T-cell (primary cell): ENCODE data around the gene ITGBL1. TPM values are rescaled to one million over a fixed set of nuclear protein-coding genes. Genes with fewer than 3 reads are reported as not detected.

ENCODE experiments used
- ATAC-seq, 4 experiments: fragments of 200-7000 bp in 3 of 4; fragments of 150-1000 bp in 1 of 4; cut with Tn5 transposase; replicated peaks in 1 of 4; 1 replicate in 3 of 4; 2 replicates in 1 of 4; pipeline ENCODE4 v1.10.0; 2021; ENCODE audit warnings: moderate library complexity in 3 of 4, mild to moderate bottlenecking in 2 of 4, moderate number of reproducible peaks in 1 of 4
- CTCF ChIA-PET, 2 donors: fragments of 300-600 bp; sonication (Branson Sonifier 250); formaldehyde crosslinking; loops; one replicate each; lab custom pipeline; 2022; ENCODE audit warnings: antibody characterized with exemption in 2 of 2; lab: Charles Lee
- POLR2A ChIA-PET, 2 donors: fragments of 300-600 bp; sonication (Branson Sonifier 250); formaldehyde crosslinking; loops; one replicate each; lab custom pipeline; 2022; ENCODE audit warnings: antibody characterized with exemption in 2 of 2; lab: Charles Lee
- DNase-seq, 35 experiments: peaks; one replicate each; pipeline versions ENCODE4 v3.0.0 to v3.0.0-alpha.2; 2013 to 2023
- H3K27ac ChIP-seq: one replicate; pipeline ENCODE4 v1.5.1; 2013; ENCODE audit warnings: low read length
- H3K27me3 ChIP-seq, 2 experiments: replicated peaks in 1 of 2; 1 replicate in 1 of 2; 2 replicates in 1 of 2; pipeline versions ENCODE4 v1.6.1 to v1.7.0; 2013; ENCODE audit warnings: low read length in 1 of 2, mixed read lengths in 1 of 2; ENCODE audit not compliant: control insufficient read depth in 2 of 2, insufficient read depth in 2 of 2; ENCODE audit errors: extremely low read depth in 1 of 2
- H3K36me3 ChIP-seq, 2 donors: 1 replicate in 1 of 2; 2 replicates in 1 of 2; pipeline versions ENCODE4 v1.6.1 to v1.7.0; 2013; ENCODE audit warnings: low read length in 1 of 2; ENCODE audit not compliant: control insufficient read depth in 2 of 2, insufficient read depth in 1 of 2; ENCODE audit errors: extremely low read depth in 1 of 2
- H3K4me1 ChIP-seq, 2 experiments: 1 replicate in 1 of 2; 2 replicates in 1 of 2; pipeline versions ENCODE4 v1.6.1 to v1.7.0; 2013; ENCODE audit warnings: low read length in 2 of 2, mixed read lengths in 1 of 2; ENCODE audit not compliant: insufficient read depth in 2 of 2, control insufficient read depth in 1 of 2; ENCODE audit errors: extremely low read depth in 1 of 2
- H3K4me3 ChIP-seq, 2 donors: 1 replicate in 1 of 2; 2 replicates in 1 of 2; pipeline versions ENCODE4 v1.5.1 to v1.7.0; 2013; ENCODE audit warnings: mild to moderate bottlenecking in 2 of 2, low read length in 1 of 2, moderate library complexity in 1 of 2; ENCODE audit not compliant: control insufficient read depth in 1 of 2; ENCODE audit errors: extremely low read depth in 1 of 2
- H3K9me3 ChIP-seq: 2 replicates; pipeline ENCODE4 v1.7.0; 2013
- H3K27ac Mint-ChIP-seq, 2 donors: one replicate each; pipeline ENCODE4 v1.8.0; 2020 to 2021; ENCODE audit warnings: mild to moderate bottlenecking in 2 of 2, mixed read lengths in 2 of 2
- H3K27me3 Mint-ChIP-seq, 2 donors: one replicate each; pipeline ENCODE4 v1.8.0; 2021 to 2022; ENCODE audit warnings: mixed read lengths in 2 of 2
- H3K36me3 Mint-ChIP-seq: one replicate; pipeline ENCODE4 v1.8.0; 2021; ENCODE audit warnings: mixed read lengths
- H3K4me1 Mint-ChIP-seq, 3 donors: one replicate each; pipeline ENCODE4 v1.8.0; 2020 to 2022; ENCODE audit warnings: mixed read lengths in 3 of 3, mild to moderate bottlenecking in 1 of 3
- H3K4me3 Mint-ChIP-seq, 3 donors: one replicate each; pipeline ENCODE4 v1.8.0; 2020 to 2022; ENCODE audit warnings: mild to moderate bottlenecking in 3 of 3, mixed read lengths in 3 of 3, moderate library complexity in 3 of 3
- H3K9me3 Mint-ChIP-seq, 3 donors: one replicate each; pipeline ENCODE4 v1.8.0; 2020 to 2022; ENCODE audit warnings: mixed read lengths in 3 of 3
- WGBS: methylation state at CpG from one replicate; pipeline ENCODE4 v1.1.5; 2013; ENCODE audit warnings: missing lambda C conversion rate; ENCODE audit not compliant: insufficient coverage; 5-methylcytosine and 5-hydroxymethylcytosine counted together
- total RNA-seq, 35 experiments: library from RNA in 6 of 35; stranded (reverse) in 6 of 35; fragments of 120-200 nt in 1 of 35; gene quantifications; one replicate each; pipeline versions ENCODE4 v1.2.1 to v1.2.4 and lab custom pipeline; 2013 to 2026

ITGBL1 gene
- total RNA-seq, 5 donors from 2014 or later (not counting 1 experiment from before 2014, with no cell fraction given), result not detected

DNA sequence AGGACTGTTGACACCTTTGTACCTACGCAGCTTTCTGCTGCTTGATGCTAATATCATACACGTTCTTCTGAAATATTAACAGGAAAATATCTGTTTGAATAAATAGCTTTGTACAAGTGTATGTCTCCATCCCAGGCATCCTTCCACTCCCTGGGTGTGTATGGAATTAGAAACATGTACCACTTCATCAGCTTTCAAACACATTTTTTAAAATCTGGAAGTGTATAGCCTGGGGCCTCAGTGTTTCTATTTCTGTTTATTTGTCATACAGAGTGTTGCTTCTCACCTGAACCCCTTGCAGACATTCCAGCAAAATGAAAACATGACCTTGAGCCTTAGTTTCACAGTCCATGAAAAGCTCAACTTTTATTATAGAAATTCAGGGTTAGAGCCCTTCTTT lies 168.6 kb downstream of the ITGBL1 start:
- Mint-ChIP-seq H3K36me3 (no peaks in the 10 kb centered on the region), H3K27ac (no peak overlapping the region), H3K4me1 (peaks cover 30 to 37% (median 32%) of the 10 kb centered on the region in 3 donors), H3K9me3 (no peaks in the 10 kb centered on the region), H3K27me3 (no peaks in the 10 kb centered on the region), H3K4me3 (no peak overlapping the region)
- no CpG with 5 or more reads among the region's 2 CpGs for WGBS
- no peaks in the 10 kb centered on the region for H3K27me3 ChIP-seq
- DNase-seq, result no peak
- no peaks in the 10 kb centered on the region for H3K9me3 ChIP-seq
- ATAC-seq, result no peak
- H3K4me3 ChIP-seq, result no peak overlapping the region
- ChIA-PET CTCF (no interaction called here), POLR2A (interaction anchor here in 1 of 2 donors (0.7 kb wide), 1 partner anchor 115 kb away, joined by 3 read pairs; no protein-coding TSS in a partner anchor)
- no peaks in the 10 kb centered on the region for H3K36me3 ChIP-seq
- H3K4me1 ChIP-seq, result peaks cover 9% of the 10 kb centered on the region in 2 experiments
- H3K27ac ChIP-seq, result no peak overlapping the region

GRCh38 chr13:101623470-101624209 lies 171.2 kb downstream of the ITGBL1 start:
- ChIA-PET POLR2A (no interaction called here), CTCF (interaction anchor here (0.6 to 0.7 kb wide), 2 partner anchors 9 to 97 kb away, joined by 3 read pairs; no protein-coding TSS in a partner anchor)
- no peak for DNase-seq
- Histone ChIP-seq H3K4me1 (peaks cover 11 to 16% of the 10 kb centered on the region in 2 experiments), H3K36me3 (no peaks in the 10 kb centered on the region), H3K27ac (peak overlapping the region; percentile 63), H3K9me3 (no peaks in the 10 kb centered on the region), H3K27me3 (no peaks in the 10 kb centered on the region), H3K4me3 (no peak overlapping the region)
- Mint-ChIP-seq H3K36me3 (no peaks in the 10 kb centered on the region), H3K27ac (peak overlapping the region; percentile 83 to 91), H3K4me1 (peaks cover 40 to 49% (median 49%) of the 10 kb centered on the region in 3 donors), H3K4me3 (peak overlapping the region; percentile 47 to 65 (median 47)), H3K27me3 (no peaks in the 10 kb centered on the region), H3K9me3 (no peaks in the 10 kb centered on the region)
- ATAC-seq, result no peak
- no CpG with 5 or more reads among the region's 2 CpGs for WGBS

DNA sequence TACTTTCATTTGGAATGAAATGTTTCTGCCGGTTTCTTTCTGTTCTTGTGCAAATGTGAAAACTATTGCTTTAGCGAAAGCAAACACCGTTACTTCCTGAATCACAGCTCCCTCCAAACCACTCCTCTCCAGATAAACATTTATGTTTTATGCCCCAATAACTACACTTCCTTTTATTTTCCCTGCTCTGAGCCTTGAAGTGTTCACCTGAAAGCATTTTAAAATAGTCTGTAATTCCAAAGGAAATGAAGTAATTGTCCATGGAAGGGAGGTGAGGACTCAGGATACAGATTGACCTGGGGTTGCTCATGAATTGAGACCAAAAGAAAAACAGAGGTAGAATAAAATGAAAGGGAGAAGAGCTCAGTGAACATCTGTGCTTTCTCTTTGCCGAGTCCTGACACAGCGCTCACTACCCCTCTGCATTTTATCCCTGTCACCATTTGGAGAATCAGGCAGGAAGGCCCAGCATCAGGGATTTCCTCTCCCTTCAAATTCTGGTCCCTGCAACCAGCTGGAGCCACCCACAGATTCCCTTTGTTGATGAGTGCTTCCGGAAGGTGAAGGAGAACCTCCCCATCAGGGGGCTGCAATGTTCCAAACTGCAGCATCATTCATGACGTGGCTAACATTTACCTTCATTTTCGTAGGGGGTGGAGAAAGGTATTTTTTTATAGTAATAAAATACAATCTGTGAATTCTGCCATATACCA lies 171.9 kb downstream of the ITGBL1 start:
- H3K9me3 ChIP-seq, result no peaks in the 10 kb centered on the region
- Mint-ChIP-seq H3K36me3 (no peaks in the 10 kb centered on the region), H3K4me1 (peaks cover 38 to 46% (median 44%) of the 10 kb centered on the region in 3 donors), H3K9me3 (no peaks in the 10 kb centered on the region), H3K27ac (peak overlapping the region; percentile 83 to 91), H3K27me3 (no peaks in the 10 kb centered on the region), H3K4me3 (peak overlapping the region; percentile 47 to 65 (median 47))
- no peaks in the 10 kb centered on the region for H3K36me3 ChIP-seq
- CTCF ChIA-PET, result no interaction called here
- H3K4me3 ChIP-seq, result peak overlapping the region in 1 of 2 donors; percentile 6
- peaks cover 9 to 16% of the 10 kb centered on the region in 2 experiments for H3K4me1 ChIP-seq
- H3K27ac ChIP-seq, result peak overlapping the region; percentile 63
- no peaks in the 10 kb centered on the region for H3K27me3 ChIP-seq
- POLR2A ChIA-PET, result no interaction called here
- ATAC-seq, result peak in 1 of 4 experiments; percentile 12
- no CpG with 5 or more reads among the region's 8 CpGs for WGBS
- peak in 1 of 35 experiments; percentile 19 for DNase-seq

- DNase-seq (peak in 1 of 35 experiments; percentile 16), ATAC-seq (peak in 1 of 4 experiments; percentile 32)
- H3K4me3 ChIP-seq, result no peak overlapping the region
- Mint-ChIP-seq H3K27me3 (no peaks in the 10 kb centered on the region), H3K9me3 (no peaks in the 10 kb centered on the region), H3K36me3 (no peaks in the 10 kb centered on the region), H3K4me1 (peaks cover 38 to 46% (median 44%) of the 10 kb centered on the region in 3 donors), H3K27ac (peak overlapping the region; percentile 83 to 91), H3K4me3 (peak overlapping the region in 1 of 3 donors; percentile 65)
- H3K36me3 ChIP-seq, result no peaks in the 10 kb centered on the region
- no CpG with 5 or more reads among the region's 3 CpGs for WGBS
- peak overlapping the region; percentile 63 for H3K27ac ChIP-seq
- no peaks in the 10 kb centered on the region for H3K27me3 ChIP-seq
- ChIA-PET POLR2A (no interaction called here), CTCF (no interaction called here)
- peaks cover 9 to 16% of the 10 kb centered on the region in 2 experiments for H3K4me1 ChIP-seq
- H3K9me3 ChIP-seq, result no peaks in the 10 kb centered on the region
Observed at GRCh38 chr13:101624981-101625380, 172.5 kb downstream of the ITGBL1 start.

DNA sequence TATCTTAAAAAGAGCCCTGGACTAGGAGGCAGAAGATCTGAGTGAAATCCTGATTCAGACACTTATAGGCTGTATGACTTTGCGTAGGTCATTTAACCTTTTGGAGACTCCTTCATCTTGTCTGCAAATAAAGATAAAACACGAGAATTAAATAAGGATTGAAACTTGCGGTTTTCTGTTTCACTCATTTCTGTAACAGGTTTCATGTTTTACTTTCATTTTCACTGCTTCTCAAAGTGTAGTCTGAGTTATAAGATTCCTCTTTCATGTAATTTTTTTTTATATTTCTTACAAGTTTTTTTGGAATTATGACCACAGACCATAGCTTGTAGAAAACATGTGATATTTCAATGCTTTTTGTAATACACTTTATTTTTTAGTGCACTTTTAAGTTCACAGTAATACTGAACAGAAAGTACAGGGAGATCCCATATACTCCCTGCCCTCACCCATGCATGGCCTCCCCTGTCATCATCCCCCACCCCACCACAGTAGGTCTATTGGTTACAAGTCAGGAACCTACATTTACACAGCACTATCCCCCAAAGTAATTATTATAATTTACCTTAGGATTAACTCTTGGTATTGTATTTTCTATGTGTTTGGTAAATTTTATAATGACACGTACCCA lies 174.6 kb downstream of the ITGBL1 start:
- no peaks in the 10 kb centered on the region for H3K27me3 ChIP-seq
- peak; percentile 72 to 75 (median 74) for ATAC-seq
- Mint-ChIP-seq H3K36me3 (no peaks in the 10 kb centered on the region), H3K27ac (peak overlapping the region; percentile 89 to 90), H3K4me1 (peaks cover 38 to 46% (median 44%) of the 10 kb centered on the region in 3 donors), H3K4me3 (peak overlapping the region; percentile 66 to 82 (median 77)), H3K9me3 (no peaks in the 10 kb centered on the region), H3K27me3 (no peaks in the 10 kb centered on the region)
- no peaks in the 10 kb centered on the region for H3K36me3 ChIP-seq
- H3K4me3 ChIP-seq, result peak overlapping the region in 1 of 2 donors; percentile 34
- ChIA-PET POLR2A (no interaction called here), CTCF (interaction anchor here in 1 of 2 donors (0.5 kb wide), 1 partner anchor 1089 kb away, joined by 8 read pairs; no protein-coding TSS in a partner anchor)
- DNase-seq, result peak in 6 of 35 experiments; percentile 3 to 46 (median 7)
- no peaks in the 10 kb centered on the region for H3K9me3 ChIP-seq
- peaks cover 9 to 16% of the 10 kb centered on the region in 2 experiments for H3K4me1 ChIP-seq
- peak overlapping the region; percentile 64 for H3K27ac ChIP-seq
- WGBS, result no CpG with 5 or more reads among the region's 4 CpGs

- Histone ChIP-seq H3K36me3 (no peaks in the 10 kb centered on the region), H3K9me3 (no peaks in the 10 kb centered on the region), H3K27ac (peak overlapping the region; percentile 64), H3K4me1 (peaks cover 9 to 16% of the 10 kb centered on the region in 2 experiments), H3K4me3 (peak overlapping the region in 1 of 2 donors; percentile 34), H3K27me3 (no peaks in the 10 kb centered on the region)
- H3K4me3 Mint-ChIP-seq, result peak overlapping the region; percentile 66 to 82 (median 77)
- ChIA-PET CTCF (interaction anchor here in 1 of 2 donors (0.5 kb wide), 1 partner anchor 1088 kb away, joined by 8 read pairs; no protein-coding TSS in a partner anchor), POLR2A (no interaction called here)
- peak overlapping the region; percentile 89 to 90 for H3K27ac Mint-ChIP-seq
- peaks cover 38 to 46% (median 44%) of the 10 kb centered on the region in 3 donors for H3K4me1 Mint-ChIP-seq
- DNase-seq (no peak), ATAC-seq (peak; percentile 10 to 29 (median 18))
- H3K9me3 Mint-ChIP-seq, result no peaks in the 10 kb centered on the region
- H3K36me3 Mint-ChIP-seq, result no peaks in the 10 kb centered on the region
- WGBS, result 57% methylated on average over 1 of the region's 5 CpGs
- no peaks in the 10 kb centered on the region for H3K27me3 Mint-ChIP-seq
Observed at GRCh38 chr13:101627556-101627943, 175.1 kb downstream of the ITGBL1 start.
